ENCODE data around the gene ITPKB.
"Not testable (repeated sequence)": the region's sequence is repeated elsewhere in the genome, so short reads cannot be mapped to it uniquely, and the experiment has no call there.

Gene ITPKB

GRCh38 chr1:226622012-226622411, 117.1 kb downstream of the ITPKB start:
- no peak for DNase-seq (ENCODE audit: low spot score)

- no peak for DNase-seq (ENCODE audit: low spot score)
Measured at GRCh38 chr1:226619031-226619430, 120.1 kb downstream of the ITPKB start.

- no peak for DNase-seq (ENCODE audit: low spot score)
Measured at GRCh38 chr1:226618380-226618779, 120.7 kb downstream of the ITPKB start.

DNA sequence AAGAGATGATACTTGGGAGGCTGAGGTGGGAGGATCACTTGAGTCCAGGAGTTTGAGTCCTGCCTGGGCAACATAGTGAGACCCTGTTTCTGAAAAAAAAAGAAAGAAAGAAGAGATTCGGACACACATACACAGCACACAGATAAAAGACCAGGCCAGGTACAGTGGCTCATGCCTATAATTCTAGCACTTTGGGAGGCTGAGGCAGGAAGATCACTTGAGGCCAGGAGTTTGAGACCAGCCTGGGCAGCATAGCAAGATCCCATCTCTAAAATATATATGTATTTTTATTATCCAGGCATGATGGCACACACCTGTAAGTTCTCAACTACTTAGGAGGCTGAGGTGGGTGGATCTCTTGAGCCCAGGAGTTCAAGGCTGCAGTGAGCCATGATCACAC, 121.4 kb downstream of the ITPKB start:
- DNase-seq (ENCODE audit: low spot score) = not testable (repeated sequence)

GRCh38 chr1:226617109-226617508, 122.0 kb downstream of the ITPKB start:
- DNase-seq (ENCODE audit: low spot score) = no peak

DNA sequence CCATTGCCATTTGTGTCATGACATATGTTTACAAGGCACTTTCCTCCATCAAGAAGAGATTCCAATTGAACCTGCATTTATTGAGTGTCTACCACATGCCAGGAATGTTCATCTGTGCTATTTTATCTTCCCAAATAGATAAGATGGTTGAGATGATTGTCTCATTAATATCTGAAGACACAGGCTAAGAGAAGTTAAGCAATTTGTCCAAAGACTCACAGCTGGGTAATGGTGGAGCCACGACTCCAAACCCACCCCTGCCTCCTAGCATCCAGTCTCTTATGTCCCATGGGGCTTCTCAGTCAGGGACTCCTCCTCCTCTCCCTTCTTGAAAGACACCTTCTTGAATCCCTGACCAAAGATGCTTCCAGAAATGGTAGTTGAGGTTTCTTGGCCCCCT, 122.4 kb downstream of the ITPKB start:
- no peak for DNase-seq (ENCODE audit: low spot score)

- no peak for DNase-seq (ENCODE audit: low spot score)
Measured at GRCh38 chr1:226615876-226616275, 123.2 kb downstream of the ITPKB start.

- DNase-seq (ENCODE audit: low spot score) = not testable (repeated sequence)
Measured at GRCh38 chr1:226611980-226612379, 127.1 kb downstream of the ITPKB start.

DNA sequence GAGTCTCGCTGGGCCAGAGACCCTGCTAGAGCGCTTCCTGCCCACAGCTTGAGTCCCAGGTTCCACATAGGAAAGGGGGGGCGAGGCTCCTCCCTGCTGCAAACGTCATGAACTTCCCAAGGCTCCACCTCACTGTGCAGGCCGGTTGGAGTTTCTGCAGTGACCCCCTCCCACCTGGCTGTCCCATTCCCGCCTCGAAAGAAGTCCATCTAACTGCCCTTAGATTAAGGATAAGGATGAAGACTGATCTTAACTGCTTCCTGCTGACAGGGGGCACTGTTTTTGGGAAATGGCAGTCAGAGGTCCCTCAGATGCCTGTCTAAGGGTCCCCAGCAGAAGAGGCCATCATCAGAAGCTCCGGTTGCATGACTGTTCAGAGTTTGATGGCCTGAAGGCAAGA, 127.8 kb downstream of the ITPKB start:
- DNase-seq (ENCODE audit: low spot score) = no peak

- DNase-seq (ENCODE audit: low spot score) = no peak
Measured at GRCh38 chr1:226610671-226611070, 128.4 kb downstream of the ITPKB start.

DNA sequence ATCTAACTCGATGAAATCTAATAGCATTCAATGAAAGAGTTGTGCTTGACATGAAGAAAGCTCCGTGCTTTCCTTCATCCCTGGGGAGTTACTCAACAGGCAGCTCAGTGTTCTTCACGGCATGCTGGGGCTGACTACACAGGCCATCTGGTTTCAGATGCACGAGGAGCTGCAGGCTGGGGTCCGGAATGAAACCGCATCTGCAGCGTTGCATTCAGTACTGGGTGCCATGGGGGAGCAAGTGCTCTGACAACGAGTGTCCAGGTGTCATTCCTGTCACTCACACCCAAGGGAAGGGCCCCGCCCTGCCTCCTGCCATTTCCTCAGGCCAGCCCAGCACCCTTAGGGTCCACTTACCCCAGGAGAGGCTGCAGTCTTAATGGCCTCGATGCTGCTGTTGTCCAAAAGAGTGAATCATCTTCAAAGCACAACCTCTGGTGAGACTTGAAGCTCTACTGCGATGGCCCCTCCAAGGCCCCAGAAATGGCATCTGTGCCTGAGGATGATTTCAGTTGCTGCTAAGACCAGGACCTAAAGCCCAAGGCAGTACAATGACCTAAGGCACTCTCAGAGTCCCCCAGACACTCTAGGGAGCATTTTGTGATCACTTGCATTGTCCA, 129.1 kb downstream of the ITPKB start:
- DNase-seq (ENCODE audit: low spot score) = no peak

DNA sequence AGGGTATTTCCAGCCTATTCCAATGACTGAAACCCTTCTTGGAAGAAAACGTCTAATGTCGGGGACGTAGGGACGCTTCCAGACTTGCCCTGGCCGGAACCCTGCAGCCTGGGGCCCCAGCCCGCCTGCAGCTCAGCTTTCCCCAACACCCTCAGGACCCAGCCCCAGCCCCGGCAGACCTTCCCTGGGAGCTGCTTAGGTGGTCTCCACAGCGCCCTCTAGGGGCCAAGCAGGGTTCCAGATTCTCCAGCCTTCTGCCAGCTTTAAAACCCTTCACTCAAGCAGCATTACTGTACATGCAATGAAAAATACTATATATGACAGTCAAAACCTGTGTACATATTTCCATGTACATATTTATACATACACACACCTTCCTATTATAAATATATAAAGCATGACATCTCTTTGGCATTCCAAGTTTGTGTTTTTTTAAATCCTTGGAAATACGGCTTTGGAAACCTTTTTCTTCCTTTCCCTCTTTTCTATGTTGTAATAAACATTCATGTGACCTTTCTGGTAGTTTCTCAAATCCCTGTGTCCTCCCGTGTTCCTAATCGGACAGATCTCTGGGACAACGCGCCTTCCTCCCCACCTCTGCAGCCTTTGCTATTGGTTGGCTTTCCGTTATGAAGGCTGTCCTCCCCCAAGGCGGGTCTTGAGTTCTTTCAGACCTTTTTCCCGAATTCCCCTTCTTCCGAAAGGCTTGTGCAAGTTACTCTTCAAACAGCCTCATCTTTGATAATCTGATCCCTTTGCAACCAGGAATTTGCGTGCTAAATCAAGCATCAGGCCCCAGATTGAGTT, 130.2 kb downstream of the ITPKB start:
- DNase-seq (ENCODE audit: low spot score) = peak; percentile 87

DNA sequence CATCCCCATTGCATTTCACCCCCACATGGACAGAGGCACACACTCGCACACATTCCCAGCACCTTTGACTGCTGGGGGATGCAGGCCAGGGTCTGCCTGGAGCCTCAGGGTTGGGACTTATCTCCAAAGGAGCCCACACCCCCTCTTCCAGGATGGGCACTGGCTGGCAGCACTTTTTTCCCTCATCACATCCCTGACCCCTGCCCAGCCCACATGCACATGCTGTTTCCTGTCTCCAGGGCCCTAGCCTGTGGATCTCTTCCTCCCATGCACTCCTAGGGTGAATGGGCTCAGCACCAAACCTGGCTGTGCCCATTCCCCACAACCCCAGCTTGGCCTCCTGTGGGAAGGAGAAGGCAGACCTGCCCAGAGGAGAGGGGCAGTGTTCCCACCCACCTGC, 131.3 kb downstream of the ITPKB start:
- DNase-seq (ENCODE audit: low spot score) = no peak

- DNase-seq (ENCODE audit: low spot score) = no peak
Measured at GRCh38 chr1:226607268-226607660, 131.8 kb downstream of the ITPKB start.

- DNase-seq (ENCODE audit: low spot score) = no peak
Measured at GRCh38 chr1:226606311-226607267, 132.5 kb downstream of the ITPKB start.

- DNase-seq (ENCODE audit: low spot score) = no peak
Measured at GRCh38 chr1:226605318-226605950, 133.6 kb downstream of the ITPKB start.

- peak; percentile 59 for DNase-seq (ENCODE audit: low spot score)
Measured at GRCh38 chr1:226604560-226605317, 134.3 kb downstream of the ITPKB start.

GRCh38 chr1:226603858-226604559, 135.1 kb downstream of the ITPKB start:
- no peak for DNase-seq (ENCODE audit: low spot score)

DNA sequence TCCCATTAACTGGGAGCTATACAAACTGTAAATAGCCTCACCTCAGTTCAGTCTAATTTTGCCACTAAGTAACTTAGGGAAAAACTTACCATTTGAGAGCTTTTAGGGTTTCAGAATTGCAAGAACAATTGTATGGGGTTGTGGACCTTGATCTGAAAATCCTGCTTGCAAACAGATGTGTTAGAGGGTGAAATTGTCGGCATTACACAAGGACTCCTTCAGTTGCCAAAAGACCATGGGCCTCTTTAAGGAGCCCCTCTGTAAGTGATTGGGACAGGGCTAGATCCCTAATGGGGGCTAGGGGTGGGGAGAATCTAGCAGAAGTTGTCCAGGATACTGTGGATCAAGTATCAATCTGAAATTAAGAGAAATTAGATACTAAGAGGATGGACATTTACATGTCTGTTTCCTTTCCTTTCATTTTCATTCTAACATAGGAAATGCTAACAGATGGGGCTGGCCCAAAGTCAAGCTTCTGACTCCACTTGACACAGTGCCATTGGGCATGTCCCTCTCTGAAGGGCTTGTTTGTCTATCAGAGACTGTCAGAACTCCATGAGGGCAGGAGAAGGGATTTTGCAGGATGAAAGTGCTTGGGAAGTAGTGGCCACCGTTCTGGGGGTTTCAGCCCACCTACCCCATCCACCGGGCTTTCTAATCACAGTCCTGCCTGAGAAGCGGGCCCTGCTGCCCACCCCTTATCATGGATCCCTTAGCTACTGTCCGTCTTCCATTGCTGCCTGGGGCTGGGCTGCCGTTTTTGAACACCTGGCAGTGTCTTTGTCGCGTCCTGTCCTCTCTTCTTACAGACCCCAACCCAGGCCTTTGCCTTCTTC, 135.8 kb downstream of the ITPKB start:
- DNase-seq (ENCODE audit: low spot score) = no peak
